HCT116 (cell line): ENCODE data around the gene RGS9BP. TPM values are rescaled to one million over a fixed set of nuclear protein-coding genes. Genes with fewer than 3 reads are reported as not detected.

Experiments
- ATAC-seq: fragments of 200-7000 bp; cut with Tn5 transposase; 2 replicates; pipeline ENCODE4 v1.9.1; 2020; ENCODE audit warnings: mild to moderate bottlenecking, moderate library complexity
- BruUV-seq: library from RNA; stranded (reverse); fragments of 400-500 nt; replicated peaks from 2 replicates; lab custom pipeline; 2021; lab: Mats Ljungman, UMichigan
- CTCF ChIA-PET: fragments of 300-600 bp; sonication (Branson Sonifier 250); formaldehyde crosslinking; loops from one replicate; lab custom pipeline; 2021; ENCODE audit warnings: antibody characterized with exemption; lab: Charles Lee
- POLR2A ChIA-PET: fragments of 300-600, 350-600 bp; sonication (Branson Sonifier 250); formaldehyde crosslinking; loops from one replicate; lab custom pipeline; 2021; ENCODE audit warnings: antibody characterized with exemption; lab: Charles Lee
- RAD21 ChIA-PET, 2 experiments: fragments of 300-600 bp; sonication (Branson Sonifier 250); formaldehyde crosslinking; loops; one replicate each; lab custom pipeline; 2023; ENCODE audit warnings: low total read pairs in 2 of 2; ENCODE audit not compliant: uncharacterized antibody in 2 of 2, unreplicated experiment in 2 of 2, low non-redundant PET in 1 of 2; lab: Charles Lee
- DNase-seq: peaks from one replicate; pipeline ENCODE4 v3.0.0-alpha.2; 2010; ENCODE audit warnings: low read depth, low spot score
- H2AFZ ChIP-seq: fragments of 200-600 bp; shearing (Covaris generic), sonication (generic); 2 replicates; pipeline ENCODE4 v1.6.1; 2017; ENCODE audit warnings: low read depth, mixed run types, mixed read lengths, antibody characterized with exemption, low read length; ENCODE audit not compliant: poor library complexity, severe bottlenecking
- H3K27ac ChIP-seq: 2 replicates; pipeline ENCODE4 v1.5.1; 2012; ENCODE audit warnings: low read depth, low read length
- H3K27me3 ChIP-seq: fragments of 200-600 bp; sonication (generic); 2 replicates; pipeline ENCODE4 v1.6.1; 2016; ENCODE audit warnings: mixed run types, low read length, mixed read lengths; ENCODE audit not compliant: insufficient read depth
- H3K36me3 ChIP-seq, 2 experiments: fragments of 200-500 bp in 1 of 2; fragments of 200-600 bp in 1 of 2; sonication (Bioruptor generic) in 1 of 2; sonication (generic) in 1 of 2; 2 replicates each; pipeline versions ENCODE4 v1.5.1 to v1.6.1; 2014 to 2016; ENCODE audit warnings: low read length in 2 of 2, inconsistent platforms in 1 of 2, mixed read lengths in 1 of 2, mixed run types in 1 of 2; ENCODE audit not compliant: insufficient read depth in 2 of 2, control insufficient read depth in 1 of 2
- H3K4me1 ChIP-seq, 2 experiments: fragments of 200-600 bp in 1 of 2; sonication (generic) in 1 of 2; 2 replicates each; pipeline versions ENCODE4 v1.5.1 to v1.6.1; 2012 to 2017; ENCODE audit warnings: low read length in 2 of 2, inconsistent platforms in 1 of 2, mild to moderate bottlenecking in 1 of 2, mixed read lengths in 1 of 2, mixed run types in 1 of 2, moderate library complexity in 1 of 2; ENCODE audit not compliant: insufficient read depth in 2 of 2, control insufficient read depth in 1 of 2
- H3K4me2 ChIP-seq: fragments of 200-600 bp; sonication (generic); 2 replicates; pipeline ENCODE4 v1.6.1; 2017; ENCODE audit warnings: mixed run types, low read length, mixed read lengths
- H3K4me3 ChIP-seq, 2 experiments: fragments of 200-600 bp in 1 of 2; sonication (generic) in 1 of 2; replicated peaks in 1 of 2; 2 replicates each; pipeline ENCODE4 v1.5.1; 2011 to 2016; ENCODE audit warnings: low read length in 2 of 2, control low read depth in 1 of 2, low read depth in 1 of 2, mild to moderate bottlenecking in 1 of 2, mixed read lengths in 1 of 2, mixed run types in 1 of 2
- H3K79me2 ChIP-seq: fragments of 200-600 bp; sonication (generic); 2 replicates; pipeline ENCODE4 v1.6.1; 2017; ENCODE audit warnings: mild to moderate bottlenecking, mixed run types, low read length, moderate library complexity, mixed read lengths; ENCODE audit not compliant: insufficient read depth
- H3K9ac ChIP-seq: fragments of 200-600 bp; sonication (generic); 2 replicates; pipeline ENCODE4 v1.6.1; 2016; ENCODE audit warnings: low read length, mixed read lengths
- H3K9me2 ChIP-seq: fragments of 200-600 bp; sonication (generic), shearing (Covaris generic); 2 replicates; pipeline ENCODE4 v1.6.1; 2017; ENCODE audit warnings: mixed run types, mild to moderate bottlenecking, moderate library complexity; ENCODE audit not compliant: insufficient read depth
- H3K9me3 ChIP-seq, 2 experiments: fragments of 200-500 bp in 1 of 2; fragments of 200-600 bp in 1 of 2; sonication (Bioruptor generic) in 1 of 2; sonication (generic) in 1 of 2; 2 replicates each; pipeline ENCODE4 v1.6.1; 2014 to 2017; ENCODE audit warnings: low read length in 2 of 2, mixed read lengths in 2 of 2, inconsistent platforms in 1 of 2, low read depth in 1 of 2, mild to moderate bottlenecking in 1 of 2, mixed run types in 1 of 2, moderate library complexity in 1 of 2; ENCODE audit not compliant: control insufficient read depth in 1 of 2, insufficient read depth in 1 of 2
- H4K20me1 ChIP-seq: fragments of 200-600 bp; sonication (generic), shearing (Covaris generic); 2 replicates; pipeline ENCODE4 v1.6.1; 2017; ENCODE audit warnings: mixed run types, mild to moderate bottlenecking, moderate library complexity; ENCODE audit not compliant: insufficient read depth
- CEBPB ChIP-seq: IDR thresholded peaks from 2 replicates; pipeline ENCODE4 v1.6.1; 2012; ENCODE audit warnings: low read depth
- EGR1 ChIP-seq: IDR thresholded peaks from 2 replicates; pipeline ENCODE4 v1.6.1; 2012; ENCODE audit warnings: low read depth
- ELF1 ChIP-seq: IDR thresholded peaks from 2 replicates; pipeline ENCODE4 v1.6.1; 2012; ENCODE audit warnings: low read depth, borderline replicate concordance
- EZH2 ChIP-seq: fragments of 200-600 bp; sonication (generic); IDR thresholded peaks from 2 replicates; pipeline ENCODE4 v1.6.1; 2017; ENCODE audit warnings: antibody characterized with exemption, mixed run types
- EZH2phosphoT487 ChIP-seq: fragments of 200-600 bp; IDR thresholded peaks from 2 replicates; pipeline ENCODE4 v1.6.1; 2018; ENCODE audit warnings: antibody characterized with exemption, borderline replicate concordance
- FOSL1 ChIP-seq: IDR thresholded peaks from 2 replicates; pipeline ENCODE4 v1.6.1; 2012; ENCODE audit warnings: low read depth
- POLR2AphosphoS5 ChIP-seq: IDR thresholded peaks from 2 replicates; pipeline ENCODE4 v1.6.1; 2011; ENCODE audit warnings: mild to moderate bottlenecking, low read depth, low read length, moderate library complexity
- RAD21 ChIP-seq: IDR thresholded peaks from 2 replicates; pipeline ENCODE4 v1.6.1; 2012; ENCODE audit warnings: low read depth, mild to moderate bottlenecking
- SIN3A ChIP-seq: IDR thresholded peaks from 2 replicates; pipeline ENCODE4 v1.6.1; 2012; ENCODE audit warnings: low read depth
- SP1 ChIP-seq: IDR thresholded peaks from 2 replicates; pipeline ENCODE4 v1.6.1; 2012; ENCODE audit warnings: low read depth
- YY1 ChIP-seq: IDR thresholded peaks from 2 replicates; pipeline ENCODE4 v1.6.1; 2011; ENCODE audit warnings: low read length, low read depth, moderate library complexity, mild to moderate bottlenecking; ENCODE audit not compliant: insufficient replicate concordance; ENCODE audit errors: extremely low read depth
- ZFX ChIP-seq: fragments of 450-650 bp; IDR thresholded peaks from 2 replicates; pipeline ENCODE4 v1.6.1; 2017
- intact Hi-C: fragments of 100-400 bp; cut with micrococcal nuclease; formaldehyde crosslinking; loops from 2 replicates; pipeline ENCODE4 v1.10.0; 2022
- total RNA-seq: library from RNA; stranded (reverse); gene quantifications from one replicate; pipeline ENCODE4 v1.2.1, GENCODE V29; 2021; ENCODE audit not compliant: unreplicated experiment
- TF ChIP-seq, protein P1 (sequence below): IDR thresholded peaks from 2 replicates; pipeline ENCODE4 v1.6.1; 2012
- TF ChIP-seq, protein P2 (sequence below), 3 experiments: fragments of 200-600 bp in 1 of 3; sonication (generic) in 1 of 3; IDR thresholded peaks in 2 of 3; conservative IDR thresholded peaks in 1 of 3; 2 replicates each; pipeline ENCODE4 v1.5.1; 2012 to 2017; ENCODE audit warnings: low read depth in 2 of 3, low read length in 2 of 3, antibody characterized with exemption in 1 of 3, borderline replicate concordance in 1 of 3, control low read depth in 1 of 3, mild to moderate bottlenecking in 1 of 3, mixed read lengths in 1 of 3, mixed run types in 1 of 3, moderate library complexity in 1 of 3; ENCODE audit not compliant: insufficient read depth in 1 of 3
- TF ChIP-seq, protein P3 (sequence below): IDR thresholded peaks from 2 replicates; pipeline ENCODE4 v1.6.1; 2012; ENCODE audit warnings: low read depth
- TF ChIP-seq, protein P4 (sequence below): IDR thresholded peaks from 2 replicates; pipeline ENCODE4 v1.6.1; 2012
- TF ChIP-seq, protein P5 (sequence below): IDR thresholded peaks from 2 replicates; pipeline ENCODE4 v1.6.1; 2011; ENCODE audit warnings: mild to moderate bottlenecking, low read length, moderate library complexity; ENCODE audit not compliant: insufficient replicate concordance; ENCODE audit errors: extremely low read depth

RGS9BP gene
- total RNA-seq, 1 experiment from 2014 or later = 0.54 TPM

DNA sequence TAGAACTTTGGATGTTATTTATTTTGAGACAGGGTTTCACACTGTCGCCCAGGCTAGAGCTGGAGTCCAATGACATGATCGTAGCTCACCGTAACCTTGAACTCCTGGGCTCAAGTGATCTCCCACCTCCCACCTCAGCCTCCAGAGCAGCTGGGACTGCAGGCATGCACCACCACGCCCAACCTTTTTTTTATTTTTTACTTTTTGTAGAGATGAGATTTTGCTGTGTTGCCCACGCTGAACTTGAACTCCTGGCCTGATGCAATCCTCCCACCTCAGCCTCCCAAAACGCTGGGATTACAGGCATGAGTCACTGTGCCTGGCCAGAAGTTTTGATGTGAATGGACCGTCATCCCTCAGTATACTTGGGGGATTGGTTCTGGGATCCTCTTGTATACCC lies 14.3 kb upstream of the RGS9BP start (continued):
- TF ChIP-seq FOSL1 = no peak
- TF ChIP-seq, protein P1, sequence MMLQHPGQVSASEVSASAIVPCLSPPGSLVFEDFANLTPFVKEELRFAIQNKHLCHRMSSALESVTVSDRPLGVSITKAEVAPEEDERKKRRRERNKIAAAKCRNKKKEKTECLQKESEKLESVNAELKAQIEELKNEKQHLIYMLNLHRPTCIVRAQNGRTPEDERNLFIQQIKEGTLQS = no peak

DNA sequence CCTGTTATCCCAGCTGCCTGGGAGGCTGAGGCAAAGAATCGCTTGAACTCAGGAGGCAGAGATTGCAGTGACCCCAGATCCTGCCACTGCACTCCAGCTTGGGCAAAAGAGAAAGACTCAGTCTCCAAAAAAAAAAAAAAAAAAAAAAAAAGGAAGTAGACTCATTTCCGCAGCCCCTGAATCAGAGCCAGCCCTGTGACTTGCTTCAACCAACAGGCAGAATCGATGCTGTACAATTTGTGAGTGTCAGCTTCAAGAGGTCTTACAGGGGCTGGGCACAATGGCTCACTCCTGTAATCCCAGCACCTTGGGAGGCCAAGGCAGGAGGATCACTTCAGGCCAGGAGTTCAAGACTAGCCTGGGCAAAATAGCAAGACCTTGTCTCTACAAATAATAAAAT lies 13.5 kb upstream of the RGS9BP start:
- peaks cover 78% of the 10 kb centered on the region for H3K79me2 ChIP-seq
- BruUV-seq = no TSS peak
- no peaks in the 10 kb centered on the region for H3K27me3 ChIP-seq
- no peak overlapping the region for H3K4me2 ChIP-seq
- no peaks in the 10 kb centered on the region for H3K4me1 ChIP-seq
- CTCF ChIA-PET = no interaction called here
- H3K27ac ChIP-seq = no peak overlapping the region
- no peak for DNase-seq
- H3K36me3 ChIP-seq = peaks cover 0 to 4% of the 10 kb centered on the region in 2 experiments; a peak in 2 of 4 replicates
- H4K20me1 ChIP-seq = peaks cover 6% of the 10 kb centered on the region
- no peaks in the 10 kb centered on the region for H3K9me2 ChIP-seq
- ATAC-seq = no peak
- intact Hi-C loops = no loop called here
- TF ChIP-seq CEBPB = no peak
- no peak for TF ChIP-seq ELF1
- TF ChIP-seq, protein P2, sequence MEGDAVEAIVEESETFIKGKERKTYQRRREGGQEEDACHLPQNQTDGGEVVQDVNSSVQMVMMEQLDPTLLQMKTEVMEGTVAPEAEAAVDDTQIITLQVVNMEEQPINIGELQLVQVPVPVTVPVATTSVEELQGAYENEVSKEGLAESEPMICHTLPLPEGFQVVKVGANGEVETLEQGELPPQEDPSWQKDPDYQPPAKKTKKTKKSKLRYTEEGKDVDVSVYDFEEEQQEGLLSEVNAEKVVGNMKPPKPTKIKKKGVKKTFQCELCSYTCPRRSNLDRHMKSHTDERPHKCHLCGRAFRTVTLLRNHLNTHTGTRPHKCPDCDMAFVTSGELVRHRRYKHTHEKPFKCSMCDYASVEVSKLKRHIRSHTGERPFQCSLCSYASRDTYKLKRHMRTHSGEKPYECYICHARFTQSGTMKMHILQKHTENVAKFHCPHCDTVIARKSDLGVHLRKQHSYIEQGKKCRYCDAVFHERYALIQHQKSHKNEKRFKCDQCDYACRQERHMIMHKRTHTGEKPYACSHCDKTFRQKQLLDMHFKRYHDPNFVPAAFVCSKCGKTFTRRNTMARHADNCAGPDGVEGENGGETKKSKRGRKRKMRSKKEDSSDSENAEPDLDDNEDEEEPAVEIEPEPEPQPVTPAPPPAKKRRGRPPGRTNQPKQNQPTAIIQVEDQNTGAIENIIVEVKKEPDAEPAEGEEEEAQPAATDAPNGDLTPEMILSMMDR (IDR thresholded peaks at IDR 0.05 in 2 of 3, conservative IDR thresholded peaks at IDR 0.05 in 1 of 3; ENCODE audit: borderline replicate concordance in 1 of 3, insufficient read depth in 1 of 3, low read depth in 2 of 3, low read length in 2 of 3) = no peak
- no peak for TF ChIP-seq EZH2
- TF ChIP-seq FOSL1 = no peak
- TF ChIP-seq, protein P3, sequence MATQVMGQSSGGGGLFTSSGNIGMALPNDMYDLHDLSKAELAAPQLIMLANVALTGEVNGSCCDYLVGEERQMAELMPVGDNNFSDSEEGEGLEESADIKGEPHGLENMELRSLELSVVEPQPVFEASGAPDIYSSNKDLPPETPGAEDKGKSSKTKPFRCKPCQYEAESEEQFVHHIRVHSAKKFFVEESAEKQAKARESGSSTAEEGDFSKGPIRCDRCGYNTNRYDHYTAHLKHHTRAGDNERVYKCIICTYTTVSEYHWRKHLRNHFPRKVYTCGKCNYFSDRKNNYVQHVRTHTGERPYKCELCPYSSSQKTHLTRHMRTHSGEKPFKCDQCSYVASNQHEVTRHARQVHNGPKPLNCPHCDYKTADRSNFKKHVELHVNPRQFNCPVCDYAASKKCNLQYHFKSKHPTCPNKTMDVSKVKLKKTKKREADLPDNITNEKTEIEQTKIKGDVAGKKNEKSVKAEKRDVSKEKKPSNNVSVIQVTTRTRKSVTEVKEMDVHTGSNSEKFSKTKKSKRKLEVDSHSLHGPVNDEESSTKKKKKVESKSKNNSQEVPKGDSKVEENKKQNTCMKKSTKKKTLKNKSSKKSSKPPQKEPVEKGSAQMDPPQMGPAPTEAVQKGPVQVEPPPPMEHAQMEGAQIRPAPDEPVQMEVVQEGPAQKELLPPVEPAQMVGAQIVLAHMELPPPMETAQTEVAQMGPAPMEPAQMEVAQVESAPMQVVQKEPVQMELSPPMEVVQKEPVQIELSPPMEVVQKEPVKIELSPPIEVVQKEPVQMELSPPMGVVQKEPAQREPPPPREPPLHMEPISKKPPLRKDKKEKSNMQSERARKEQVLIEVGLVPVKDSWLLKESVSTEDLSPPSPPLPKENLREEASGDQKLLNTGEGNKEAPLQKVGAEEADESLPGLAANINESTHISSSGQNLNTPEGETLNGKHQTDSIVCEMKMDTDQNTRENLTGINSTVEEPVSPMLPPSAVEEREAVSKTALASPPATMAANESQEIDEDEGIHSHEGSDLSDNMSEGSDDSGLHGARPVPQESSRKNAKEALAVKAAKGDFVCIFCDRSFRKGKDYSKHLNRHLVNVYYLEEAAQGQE = no peak
- TF ChIP-seq EGR1 = no peak
- TF ChIP-seq POLR2AphosphoS5 = no peak
- TF ChIP-seq ZFX = no peak
- TF ChIP-seq YY1 = no peak
- TF ChIP-seq, protein P4, sequence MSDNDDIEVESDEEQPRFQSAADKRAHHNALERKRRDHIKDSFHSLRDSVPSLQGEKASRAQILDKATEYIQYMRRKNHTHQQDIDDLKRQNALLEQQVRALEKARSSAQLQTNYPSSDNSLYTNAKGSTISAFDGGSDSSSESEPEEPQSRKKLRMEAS = no peak
- TF ChIP-seq SP1 = no peak
- TF ChIP-seq, protein P5, sequence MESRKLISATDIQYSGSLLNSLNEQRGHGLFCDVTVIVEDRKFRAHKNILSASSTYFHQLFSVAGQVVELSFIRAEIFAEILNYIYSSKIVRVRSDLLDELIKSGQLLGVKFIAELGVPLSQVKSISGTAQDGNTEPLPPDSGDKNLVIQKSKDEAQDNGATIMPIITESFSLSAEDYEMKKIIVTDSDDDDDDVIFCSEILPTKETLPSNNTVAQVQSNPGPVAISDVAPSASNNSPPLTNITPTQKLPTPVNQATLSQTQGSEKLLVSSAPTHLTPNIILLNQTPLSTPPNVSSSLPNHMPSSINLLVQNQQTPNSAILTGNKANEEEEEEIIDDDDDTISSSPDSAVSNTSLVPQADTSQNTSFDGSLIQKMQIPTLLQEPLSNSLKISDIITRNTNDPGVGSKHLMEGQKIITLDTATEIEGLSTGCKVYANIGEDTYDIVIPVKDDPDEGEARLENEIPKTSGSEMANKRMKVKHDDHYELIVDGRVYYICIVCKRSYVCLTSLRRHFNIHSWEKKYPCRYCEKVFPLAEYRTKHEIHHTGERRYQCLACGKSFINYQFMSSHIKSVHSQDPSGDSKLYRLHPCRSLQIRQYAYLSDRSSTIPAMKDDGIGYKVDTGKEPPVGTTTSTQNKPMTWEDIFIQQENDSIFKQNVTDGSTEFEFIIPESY = no peak
- TF ChIP-seq SIN3A = no peak
- no peak for TF ChIP-seq RAD21
- no peak for TF ChIP-seq EZH2phosphoT487
- TF ChIP-seq, all 23 proteins: peak for 0
- no peaks in the 10 kb centered on the region for H3K9me3 ChIP-seq
- no peak overlapping the region for H2AFZ ChIP-seq
- ChIA-PET POLR2A (no interaction called here), RAD21 (no interaction called here)
- no peak overlapping the region for H3K9ac ChIP-seq
- H3K4me3 ChIP-seq = no peak overlapping the region
